Suprapubic skin (tissue), 4 donors: ENCODE data around the gene MICAL2. TPM values are rescaled to one million over a fixed set of nuclear protein-coding genes. Genes with fewer than 3 reads are reported as not detected.

ENCODE experiments used
- DNase-seq, 2 donors: peaks; one replicate each; pipeline ENCODE4 v3.0.0-alpha.2; 2019; ENCODE audit warnings: low spot score in 2 of 2
- H3K27ac ChIP-seq: fragments of 200-600 bp; sonication (generic); one replicate; pipeline ENCODE4 v1.5.1; 2019
- H3K27me3 ChIP-seq: fragments of 200-600 bp; sonication (generic); one replicate; pipeline ENCODE4 v1.5.1; 2019
- H3K36me3 ChIP-seq: fragments of 200-600 bp; sonication (generic); one replicate; pipeline ENCODE4 v1.5.1; 2019
- H3K4me1 ChIP-seq: fragments of 200-600 bp; sonication (generic); one replicate; pipeline ENCODE4 v1.5.1; 2019
- H3K4me3 ChIP-seq: fragments of 200-600 bp; sonication (generic); one replicate; pipeline ENCODE4 v1.5.1; 2019; ENCODE audit warnings: mild to moderate bottlenecking
- H3K9me3 ChIP-seq: fragments of 200-600 bp; sonication (generic); one replicate; pipeline ENCODE4 v1.5.1; 2019
- EP300 ChIP-seq: sonication (generic); formaldehyde crosslinking; IDR thresholded peaks from one replicate; pipeline ENCODE4 v1.6.1; 2017; ENCODE audit warnings: antibody characterized with exemption
- POLR2A ChIP-seq, 2 donors: fragments of 450-650 bp; IDR thresholded peaks; one replicate each; pipeline ENCODE4 v1.6.1; 2017; ENCODE audit warnings: antibody characterized with exemption in 2 of 2, mild to moderate bottlenecking in 2 of 2, moderate library complexity in 2 of 2
- POLR2AphosphoS5 ChIP-seq, 3 donors: sonication (generic); formaldehyde crosslinking; IDR thresholded peaks; one replicate each; pipeline ENCODE4 v1.6.1; 2017; ENCODE audit warnings: antibody characterized with exemption in 3 of 3
- WGBS: methylation state at CpG from one replicate; pipeline ENCODE4 v1.1.5; 2018; 5-methylcytosine and 5-hydroxymethylcytosine counted together
- total RNA-seq, 4 donors: library from RNA; depleted of rRNA; stranded (reverse); fragments of >200 nt; gene quantifications; one replicate each; pipeline ENCODE4 v1.1.0, GENCODE V29; 2016
- TF ChIP-seq, protein P1 (sequence below), 2 donors: fragments of 200-600 bp in 1 of 2; fragments of 450-650 bp in 1 of 2; sonication (generic) in 1 of 2; IDR thresholded peaks; one replicate each; pipeline ENCODE4 v1.5.1; 2016 to 2019; ENCODE audit warnings: antibody characterized with exemption in 2 of 2, mild to moderate bottlenecking in 1 of 2, moderate library complexity in 1 of 2

The MICAL2 gene
- total RNA-seq, 4 donors from 2014 or later: 117 to 232 (median 164) TPM

DNA sequence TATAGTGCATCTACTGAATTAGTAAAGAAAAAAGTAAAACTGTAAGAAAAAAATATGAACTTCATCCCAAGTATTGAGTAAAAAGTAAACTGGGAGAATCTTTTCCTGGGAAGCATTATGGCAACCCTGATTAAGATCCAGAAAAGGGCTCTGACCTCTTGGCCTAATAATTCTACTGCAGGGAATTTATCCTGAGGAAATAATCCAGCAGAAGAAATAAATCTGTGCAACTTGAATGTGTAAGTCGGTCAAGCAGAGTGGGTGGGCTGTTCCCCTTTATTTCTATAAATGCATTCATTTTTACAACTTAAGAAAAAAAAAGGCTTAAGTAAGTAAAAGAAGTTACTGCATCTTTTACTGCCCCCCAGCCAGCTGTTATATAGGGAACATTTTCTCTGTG, 155.7 kb downstream of the MICAL2 start:
- 82% methylated on average over 1 of the region's 1 CpG for WGBS
- Histone ChIP-seq H3K9me3 (no peaks in the 10 kb centered on the region), H3K4me3 (no peak overlapping the region), H3K27me3 (no peaks in the 10 kb centered on the region), H3K36me3 (peaks cover 32% of the 10 kb centered on the region), H3K27ac (no peak overlapping the region), H3K4me1 (peaks cover 7% of the 10 kb centered on the region)
- DNase-seq: no peak
- TF ChIP-seq EP300: no peak
- no peak for TF ChIP-seq POLR2A (IDR thresholded peaks at IDR 0.05)
- TF ChIP-seq, protein P1, sequence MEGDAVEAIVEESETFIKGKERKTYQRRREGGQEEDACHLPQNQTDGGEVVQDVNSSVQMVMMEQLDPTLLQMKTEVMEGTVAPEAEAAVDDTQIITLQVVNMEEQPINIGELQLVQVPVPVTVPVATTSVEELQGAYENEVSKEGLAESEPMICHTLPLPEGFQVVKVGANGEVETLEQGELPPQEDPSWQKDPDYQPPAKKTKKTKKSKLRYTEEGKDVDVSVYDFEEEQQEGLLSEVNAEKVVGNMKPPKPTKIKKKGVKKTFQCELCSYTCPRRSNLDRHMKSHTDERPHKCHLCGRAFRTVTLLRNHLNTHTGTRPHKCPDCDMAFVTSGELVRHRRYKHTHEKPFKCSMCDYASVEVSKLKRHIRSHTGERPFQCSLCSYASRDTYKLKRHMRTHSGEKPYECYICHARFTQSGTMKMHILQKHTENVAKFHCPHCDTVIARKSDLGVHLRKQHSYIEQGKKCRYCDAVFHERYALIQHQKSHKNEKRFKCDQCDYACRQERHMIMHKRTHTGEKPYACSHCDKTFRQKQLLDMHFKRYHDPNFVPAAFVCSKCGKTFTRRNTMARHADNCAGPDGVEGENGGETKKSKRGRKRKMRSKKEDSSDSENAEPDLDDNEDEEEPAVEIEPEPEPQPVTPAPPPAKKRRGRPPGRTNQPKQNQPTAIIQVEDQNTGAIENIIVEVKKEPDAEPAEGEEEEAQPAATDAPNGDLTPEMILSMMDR (IDR thresholded peaks at IDR 0.05): no peak
- TF ChIP-seq POLR2AphosphoS5 (IDR thresholded peaks at IDR 0.05): no peak

DNA sequence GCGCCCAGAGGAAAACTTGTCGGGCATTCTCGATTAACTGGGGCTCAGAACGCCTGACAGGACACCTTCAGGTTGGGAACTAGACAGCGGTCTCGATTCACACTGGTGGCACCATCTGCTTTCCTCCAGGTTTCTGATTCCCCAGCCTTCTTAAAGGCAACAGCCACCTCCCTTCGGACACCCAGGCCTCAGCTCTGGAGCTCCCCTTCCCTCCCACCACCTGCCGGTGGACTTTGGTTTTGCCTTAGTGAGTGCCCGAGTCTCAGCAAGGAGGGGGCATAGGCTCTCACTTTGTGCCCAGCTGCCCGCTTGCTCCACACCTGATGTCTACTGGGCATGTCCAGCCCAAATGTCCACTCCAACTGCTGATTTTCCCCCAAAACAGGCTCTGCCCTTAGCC, 156.6 kb downstream of the MICAL2 start:
- Histone ChIP-seq H3K4me3 (no peak overlapping the region), H3K27ac (no peak overlapping the region)
- no peak for TF ChIP-seq POLR2AphosphoS5 (IDR thresholded peaks at IDR 0.05)

DNA sequence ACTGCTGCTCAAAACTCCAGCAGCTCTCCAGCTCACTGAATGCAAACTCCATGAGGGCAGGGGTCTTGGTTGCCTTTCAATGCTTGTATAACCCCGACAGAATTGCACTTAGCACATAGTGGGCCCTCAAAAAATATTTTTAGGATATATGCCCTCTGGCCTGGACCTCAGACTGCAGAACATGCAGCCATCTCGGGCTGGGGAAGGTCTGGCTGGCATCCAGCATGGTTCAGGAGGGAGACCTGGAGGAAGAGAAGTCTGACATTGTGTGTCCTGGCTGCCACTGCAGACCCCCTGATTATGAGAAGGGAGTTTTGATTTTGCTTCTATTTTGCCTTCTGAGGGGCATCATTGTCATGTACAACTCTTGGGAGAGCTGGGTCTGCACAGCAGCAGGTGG, 157.5 kb downstream of the MICAL2 start:
- no peak for TF ChIP-seq POLR2A (IDR thresholded peaks at IDR 0.05)
- TF ChIP-seq EP300: no peak
- TF ChIP-seq, protein P1 (IDR thresholded peaks at IDR 0.05): no peak
- TF ChIP-seq POLR2AphosphoS5 (IDR thresholded peaks at IDR 0.05): no peak
- 93% methylated on average over 2 of the region's 2 CpGs for WGBS
- Histone ChIP-seq H3K27me3 (no peaks in the 10 kb centered on the region), H3K36me3 (peaks cover 17% of the 10 kb centered on the region), H3K9me3 (no peaks in the 10 kb centered on the region), H3K27ac (no peak overlapping the region), H3K4me3 (no peak overlapping the region), H3K4me1 (peaks cover 7% of the 10 kb centered on the region)
- DNase-seq: no peak

More for the DNA sequence above, 156.6 kb downstream of the MICAL2 start:
- Histone ChIP-seq H3K27me3 (no peaks in the 10 kb centered on the region), H3K4me1 (peaks cover 7% of the 10 kb centered on the region), H3K36me3 (peaks cover 26% of the 10 kb centered on the region), H3K9me3 (no peaks in the 10 kb centered on the region)
- DNase-seq: no peak
- 100% methylated on average over 7 of the region's 10 CpGs for WGBS

DNA sequence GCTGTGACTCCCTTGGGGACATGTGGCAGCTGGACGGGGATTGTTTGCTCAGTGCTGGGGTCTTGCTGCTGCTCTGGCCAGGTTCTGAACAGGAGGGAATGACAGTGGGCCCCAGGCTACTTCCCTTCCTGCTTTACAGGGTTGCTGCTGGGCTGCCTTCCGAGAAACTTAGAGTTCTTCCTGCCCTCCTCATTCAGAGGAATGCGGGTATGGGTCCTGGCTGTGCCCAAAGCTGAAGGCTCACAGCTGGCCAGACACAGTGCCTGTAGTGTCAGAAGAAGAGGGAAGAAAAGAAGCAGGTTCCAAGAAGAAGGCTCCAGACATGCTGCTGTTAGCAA, 158.7 kb downstream of the MICAL2 start:
- Histone ChIP-seq H3K27ac (no peak overlapping the region), H3K36me3 (peaks cover 7% of the 10 kb centered on the region), H3K4me1 (peaks cover 7% of the 10 kb centered on the region), H3K27me3 (no peaks in the 10 kb centered on the region), H3K4me3 (no peak overlapping the region), H3K9me3 (no peaks in the 10 kb centered on the region)
- TF ChIP-seq, protein P1 (IDR thresholded peaks at IDR 0.05): no peak
- TF ChIP-seq POLR2AphosphoS5 (IDR thresholded peaks at IDR 0.05): no peak
- TF ChIP-seq EP300: no peak
- TF ChIP-seq POLR2A (IDR thresholded peaks at IDR 0.05): no peak
- whole genome bisulfite sequencing: 64% methylated on average over 3 of the region's 3 CpGs
- DNase-seq: no peak

DNA sequence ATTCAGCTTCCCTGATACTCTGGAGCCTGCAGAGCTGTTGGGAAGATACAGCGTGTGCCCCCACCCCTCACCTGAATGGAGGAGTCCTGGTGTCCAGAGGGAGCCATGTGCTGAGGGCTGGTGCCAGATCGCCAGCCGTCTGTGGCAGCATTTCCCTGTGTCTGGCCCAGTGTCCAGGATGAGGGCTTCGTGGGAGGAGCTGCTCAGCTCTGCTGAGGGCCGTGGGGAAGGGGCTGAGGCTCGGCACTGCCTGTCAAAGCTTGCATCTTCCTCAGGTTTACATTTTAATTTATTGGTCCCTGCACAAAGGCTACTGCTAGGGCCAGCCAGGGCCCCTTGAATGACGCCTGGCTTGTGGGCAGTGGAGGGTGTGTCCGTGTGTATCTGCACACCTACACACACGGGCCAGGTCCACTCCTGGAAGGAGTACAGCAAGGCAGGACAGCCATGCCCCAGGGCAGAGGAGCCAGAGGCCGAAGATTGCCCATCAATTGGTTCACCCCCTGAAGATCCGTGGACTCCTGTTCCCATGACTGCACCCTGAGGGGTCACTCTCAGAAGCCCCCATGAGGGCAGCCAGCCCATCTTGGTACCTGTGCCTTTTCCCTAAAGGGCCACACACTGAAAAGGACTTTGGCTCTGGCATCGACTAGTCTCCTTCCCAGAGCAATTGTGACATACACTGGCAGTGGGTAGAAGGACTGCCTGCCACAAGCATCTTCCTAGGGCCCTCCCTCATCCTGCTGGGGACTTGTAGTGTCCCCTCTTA, 159.2 kb downstream of the MICAL2 start:
- H3K27me3 ChIP-seq: no peaks in the 10 kb centered on the region
- H3K4me1 ChIP-seq: peaks cover 7% of the 10 kb centered on the region
- no peak overlapping the region for H3K27ac ChIP-seq
- peaks cover 1% of the 10 kb centered on the region for H3K36me3 ChIP-seq
- no peaks in the 10 kb centered on the region for H3K9me3 ChIP-seq
- WGBS: 71% methylated on average over 8 of the region's 12 CpGs
- no peak for TF ChIP-seq POLR2A (IDR thresholded peaks at IDR 0.05)
- no peak for TF ChIP-seq POLR2AphosphoS5 (IDR thresholded peaks at IDR 0.05)
- TF ChIP-seq, protein P1 (IDR thresholded peaks at IDR 0.05): no peak
- no peak for TF ChIP-seq EP300
- DNase-seq: no peak
- H3K4me3 ChIP-seq: no peak overlapping the region
